Pancreas (tissue), 10 donors: ENCODE data around the gene WDR86. TPM values are rescaled to one million over a fixed set of nuclear protein-coding genes. Genes with fewer than 3 reads are reported as not detected.

Experiments
- ATAC-seq, 4 donors: fragments of 200-7000 bp; cut with Tn5 transposase; one replicate each; pipeline versions ENCODE4 v1.8.0 to v1.9.1; 2020; ENCODE audit warnings: mild to moderate bottlenecking in 4 of 4, moderate library complexity in 4 of 4
- DNase-seq, 6 donors: peaks; one replicate each; pipeline ENCODE4 v3.0.0-alpha.2; 2020
- FAIRE-seq: peaks from 2 replicates; lab custom pipeline; 2012; peaks lifted over from hg19 to GRCh38; lab: Jason Lieb, UNC
- H3K27ac ChIP-seq, 4 donors: fragments of 200-600 bp; sonication (generic); 1 replicate in 3 of 4; 2 replicates in 1 of 4; pipeline versions ENCODE4 v1.5.0 to v1.8.0; 2020
- H3K27me3 ChIP-seq, 4 donors: fragments of 200-600 bp; one replicate each; pipeline ENCODE4 v1.8.0; 2021
- H3K36me3 ChIP-seq, 3 donors: fragments of 200-600 bp; sonication (generic) in 1 of 3; one replicate each; pipeline versions ENCODE4 v1.5.0 to v1.8.0; 2020 to 2021
- H3K4me1 ChIP-seq, 3 donors: fragments of 200-600 bp; one replicate each; pipeline ENCODE4 v1.8.0; 2021
- H3K4me3 ChIP-seq, 4 donors: fragments of 200-600 bp; sonication (generic) in 2 of 4; one replicate each; pipeline versions ENCODE4 v1.5.0 to v1.8.0; 2020 to 2021
- H3K9me3 ChIP-seq, 4 donors: fragments of 200-600 bp; one replicate each; pipeline ENCODE4 v1.8.0; 2021
- WGBS, 2 donors: extraction: QIAGEN DNeasy Blood & Tissue Kit; methylation state at CpG; one replicate each; pipeline ENCODE4 v1.1.7; 2013; 5-methylcytosine and 5-hydroxymethylcytosine counted together
- intact Hi-C, 3 donors: fragments of 100-400 bp; cut with DNase I; formaldehyde crosslinking; loops; one replicate each; pipeline versions ENCODE4 v1.11.1 to v1.14.2; 2022
- microRNA-seq, 2 donors: library from miRNA; unstranded; fragments of <30 nt; microRNA quantifications; one replicate each; pipeline versions ENCODE4 to v1.1.0, GENCODE V29; 2019 to 2020
- polyA plus RNA-seq, 2 donors: library from polyadenylated mRNA; stranded (reverse); fragments of 200-250 nt; gene quantifications; one replicate each; pipeline ENCODE4 v1.2.3, GENCODE V29; 2013
- total RNA-seq, 6 donors: library from RNA; stranded (reverse); fragmentation: NEBNext Ultra II Directional in 4 of 6; extraction: Animal tissue kit (Norgen Biotek cat#: 25700) in 4 of 6; gene quantifications; one replicate each; pipeline versions ENCODE4 v1.2.1 to v1.2.4, GENCODE V29; 2021 to 2023
- TF ChIP-seq, protein P1 (sequence below), 4 donors: fragments of 200-600 bp; sonication (generic) in 3 of 4; IDR thresholded peaks; one replicate each; pipeline versions ENCODE4 v1.5.0 to v1.8.0; 2021; ENCODE audit warnings: antibody characterized with exemption in 4 of 4
- donor health status: healthy with polysubstance abuse.
- donor health status: DM: no; HTN: no; CAD: no; lungs with moderate emphysema.
- donor health status: DM: no; HTN: no; CAD: no.
- donor health status: control.
- donor health status: control.
- donor health status: Bipolar disorder and iron deficiency.
- donor health status: DM: yes; HTN: yes; CAD: no.
- donor health status: DM: no; HTN: no; CAD: no.
- donor health status: DM: no; HTN: no; CAD: no.
- donor health status: DM: yes; HTN: yes; CAD: no.

Gene WDR86
- total and polyA plus RNA-seq, 8 donors, result 0.28 to 1.7 (median 1.0) TPM

GRCh38 chr7:151338809-151339208, 71.0 kb downstream of the WDR86 start:
- FAIRE-seq (no peak), DNase-seq (no peak), ATAC-seq (no peak)
- Histone ChIP-seq H3K27me3 (no peaks in the 10 kb centered on the region), H3K36me3 (no peaks in the 10 kb centered on the region), H3K9me3 (no peaks in the 10 kb centered on the region), H3K4me1 (peaks cover 0 to 9% (median 0%) of the 10 kb centered on the region in 3 donors), H3K27ac (no peak overlapping the region), H3K4me3 (no peak overlapping the region)
- intact Hi-C loops, result no loop called here
- TF ChIP-seq, protein P1, sequence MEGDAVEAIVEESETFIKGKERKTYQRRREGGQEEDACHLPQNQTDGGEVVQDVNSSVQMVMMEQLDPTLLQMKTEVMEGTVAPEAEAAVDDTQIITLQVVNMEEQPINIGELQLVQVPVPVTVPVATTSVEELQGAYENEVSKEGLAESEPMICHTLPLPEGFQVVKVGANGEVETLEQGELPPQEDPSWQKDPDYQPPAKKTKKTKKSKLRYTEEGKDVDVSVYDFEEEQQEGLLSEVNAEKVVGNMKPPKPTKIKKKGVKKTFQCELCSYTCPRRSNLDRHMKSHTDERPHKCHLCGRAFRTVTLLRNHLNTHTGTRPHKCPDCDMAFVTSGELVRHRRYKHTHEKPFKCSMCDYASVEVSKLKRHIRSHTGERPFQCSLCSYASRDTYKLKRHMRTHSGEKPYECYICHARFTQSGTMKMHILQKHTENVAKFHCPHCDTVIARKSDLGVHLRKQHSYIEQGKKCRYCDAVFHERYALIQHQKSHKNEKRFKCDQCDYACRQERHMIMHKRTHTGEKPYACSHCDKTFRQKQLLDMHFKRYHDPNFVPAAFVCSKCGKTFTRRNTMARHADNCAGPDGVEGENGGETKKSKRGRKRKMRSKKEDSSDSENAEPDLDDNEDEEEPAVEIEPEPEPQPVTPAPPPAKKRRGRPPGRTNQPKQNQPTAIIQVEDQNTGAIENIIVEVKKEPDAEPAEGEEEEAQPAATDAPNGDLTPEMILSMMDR (IDR thresholded peaks at IDR 0.05), result no peak
- 92 to 93% methylated on average over 3 of the region's 3 CpGs for WGBS, 2 donors

GRCh38 chr7:151337346-151337745, 72.5 kb downstream of the WDR86 start:
- DNase-seq, result no peak
- Histone ChIP-seq H3K4me3 (no peak overlapping the region), H3K9me3 (no peaks in the 10 kb centered on the region), H3K36me3 (no peaks in the 10 kb centered on the region), H3K27ac (no peak overlapping the region), H3K4me1 (no peaks in the 10 kb centered on the region), H3K27me3 (no peaks in the 10 kb centered on the region)
- 95 to 97% methylated on average over 2 of the region's 2 CpGs for WGBS, 2 donors
- no peak for FAIRE-seq
- intact Hi-C loops, result no loop called here
- ATAC-seq, result no peak
- TF ChIP-seq, protein P1 (IDR thresholded peaks at IDR 0.05), result no peak

DNA sequence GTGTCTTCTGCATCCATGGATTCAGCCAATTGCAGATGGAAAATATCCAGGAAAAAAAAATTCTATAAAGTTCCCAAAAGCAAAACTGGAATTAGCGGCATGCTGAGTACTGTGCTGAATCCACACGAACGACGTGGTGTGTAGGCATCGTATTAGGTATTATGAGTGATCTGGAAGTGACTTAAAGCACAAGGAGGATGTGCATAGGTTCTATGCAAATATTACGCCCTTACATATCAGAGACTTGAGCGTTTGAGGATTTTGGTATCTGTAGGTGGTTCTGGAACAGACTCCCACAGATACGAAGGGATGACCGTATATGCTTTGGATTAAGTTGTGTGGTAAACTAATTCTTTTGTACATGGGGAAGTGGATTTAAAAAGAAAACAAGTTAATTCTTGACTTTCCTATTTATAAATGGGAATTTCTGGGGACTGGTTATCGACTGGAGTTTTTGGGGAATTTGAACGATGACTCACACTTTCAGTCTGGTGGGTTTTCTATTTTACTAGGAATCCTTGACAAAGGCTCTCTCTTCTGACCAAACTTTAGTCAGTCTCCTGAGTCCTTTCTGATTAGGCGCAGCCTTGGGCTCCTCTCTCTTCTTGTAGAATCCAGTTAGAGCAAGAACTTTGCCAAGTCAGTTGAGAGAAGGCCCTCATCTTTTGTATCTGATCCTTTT, 73.7 kb downstream of the WDR86 start:
- H3K4me1 ChIP-seq, result no peaks in the 10 kb centered on the region
- FAIRE-seq, result no peak
- ATAC-seq, result no peak
- no peak overlapping the region for H3K27ac ChIP-seq
- DNase-seq, result no peak
- H3K36me3 ChIP-seq, result no peaks in the 10 kb centered on the region
- TF ChIP-seq, protein P1 (IDR thresholded peaks at IDR 0.05), result no peak
- H3K4me3 ChIP-seq, result no peak overlapping the region
- 79 to 82% methylated on average over 12 of the region's 12 CpGs for WGBS, 2 donors
- intact Hi-C loops, result no loop called here
- H3K27me3 ChIP-seq, result no peaks in the 10 kb centered on the region
- H3K9me3 ChIP-seq, result no peaks in the 10 kb centered on the region

DNA sequence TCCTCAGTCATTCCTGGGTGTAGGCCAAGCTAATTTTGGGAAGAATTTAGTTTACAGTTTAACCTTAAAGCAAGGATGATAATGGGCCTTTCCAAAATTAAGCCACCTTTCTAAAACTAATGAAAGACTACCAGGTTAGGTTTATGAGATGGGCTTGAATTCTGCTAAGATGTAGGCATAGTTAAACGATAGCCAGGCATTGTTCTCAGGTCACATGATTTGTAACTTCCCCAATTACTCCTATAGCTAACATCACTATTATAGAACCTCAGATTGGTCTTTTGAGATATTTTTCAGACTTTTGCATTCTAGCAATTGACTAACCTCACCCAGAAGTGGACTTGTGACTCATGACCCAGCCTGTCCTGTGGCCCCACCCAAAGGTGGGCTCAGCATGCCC, 75.2 kb downstream of the WDR86 start:
- Histone ChIP-seq H3K4me1 (no peaks in the 10 kb centered on the region), H3K9me3 (no peaks in the 10 kb centered on the region), H3K36me3 (no peaks in the 10 kb centered on the region), H3K27ac (no peak overlapping the region), H3K27me3 (no peaks in the 10 kb centered on the region), H3K4me3 (no peak overlapping the region)
- no peak for DNase-seq
- FAIRE-seq, result no peak
- WGBS, 2 donors, result 68 to 69% methylated on average over 1 of the region's 1 CpG
- TF ChIP-seq, protein P1 (IDR thresholded peaks at IDR 0.05), result no peak
- intact Hi-C loops, result no loop called here
- no peak for ATAC-seq

Small RNA genes lying within 50 kb of the gene (microRNA-seq; reads per million reads assigned to microRNA genes)
- 0 reads per million in 2 donors for gene MIR3907

Other genes with a start within 250 kb of the WDR86 start
- gene GBX1, start 242.3 kb downstream of the WDR86 start, total RNA-seq, result not detected
- not detected for gene GBX1, start 242.3 kb downstream of the WDR86 start, polyA plus RNA-seq
- gene ASB10, start 222.8 kb downstream of the WDR86 start, total RNA-seq, result not detected
- gene ASB10, start 222.8 kb downstream of the WDR86 start, polyA plus RNA-seq, result not detected
- not detected for gene H2BK1, start 199.6 kb downstream of the WDR86 start, total RNA-seq
- gene H2BK1, start 199.6 kb downstream of the WDR86 start, polyA plus RNA-seq, result not detected
- gene ABCF2, start 182.8 kb downstream of the WDR86 start, total RNA-seq, result 10 to 100 TPM in 4 of 6 donors, 1 to 10 TPM in 2; 7.1 to 13.6 (median 11.9) TPM
- 10 to 100 TPM in 1 of 2 donors, 1 to 10 TPM in 1; 9.7 to 10.9 TPM for gene ABCF2, start 182.8 kb downstream of the WDR86 start, polyA plus RNA-seq
- gene CHPF2, start 177.6 kb downstream of the WDR86 start, total RNA-seq, result 10 to 100 TPM; 12.8 to 27.9 (median 18.9) TPM
- 10 to 100 TPM; 35.3 to 38.6 TPM for gene CHPF2, start 177.6 kb downstream of the WDR86 start, polyA plus RNA-seq
- gene SMARCD3, start 161.3 kb downstream of the WDR86 start, total RNA-seq, result 10 to 100 TPM; 13.0 to 30.8 (median 15.3) TPM
- 10 to 100 TPM; 46.6 to 69.9 TPM for gene SMARCD3, start 161.3 kb downstream of the WDR86 start, polyA plus RNA-seq
- gene NUB1, start 68.2 kb downstream of the WDR86 start, total RNA-seq, result 10 to 100 TPM; 23.1 to 30.6 (median 24.0) TPM
- 10 to 100 TPM; 19.5 to 23.6 TPM for gene NUB1, start 68.2 kb downstream of the WDR86 start, polyA plus RNA-seq
- under 1 TPM in 2 of 6 donors, not detected in 4; 0.09 to 0.18 TPM for gene CRYGN, start 30.1 kb upstream of the WDR86 start, total RNA-seq
- gene CRYGN, start 30.1 kb upstream of the WDR86 start, polyA plus RNA-seq, result under 1 TPM; 0.07 to 0.08 TPM
- gene RHEB, start 109.9 kb upstream of the WDR86 start, total RNA-seq, result 10 to 100 TPM; 28.6 to 48.1 (median 35.8) TPM
- gene RHEB, start 109.9 kb upstream of the WDR86 start, polyA plus RNA-seq, result 10 to 100 TPM; 32.9 to 65.9 TPM